HG02678 (cell line): ENCODE measurements around the gene HIRIP3.
A peak's percentile ranks its signal among the peaks of the same experiment; 100 is the strongest.
"Not testable (repeated sequence)": the region's sequence is repeated elsewhere in the genome, so short reads cannot be mapped to it uniquely, and the experiment has no call there.

ENCODE experiments used
- ATAC-seq: cut with Tn5 transposase; IDR thresholded peaks from one replicate; pipeline ENCODE4 v1.9.1; 2021; ENCODE audit warnings: mild to moderate bottlenecking, moderate library complexity; ENCODE audit not compliant: unreplicated experiment

The HIRIP3 gene

DNA sequence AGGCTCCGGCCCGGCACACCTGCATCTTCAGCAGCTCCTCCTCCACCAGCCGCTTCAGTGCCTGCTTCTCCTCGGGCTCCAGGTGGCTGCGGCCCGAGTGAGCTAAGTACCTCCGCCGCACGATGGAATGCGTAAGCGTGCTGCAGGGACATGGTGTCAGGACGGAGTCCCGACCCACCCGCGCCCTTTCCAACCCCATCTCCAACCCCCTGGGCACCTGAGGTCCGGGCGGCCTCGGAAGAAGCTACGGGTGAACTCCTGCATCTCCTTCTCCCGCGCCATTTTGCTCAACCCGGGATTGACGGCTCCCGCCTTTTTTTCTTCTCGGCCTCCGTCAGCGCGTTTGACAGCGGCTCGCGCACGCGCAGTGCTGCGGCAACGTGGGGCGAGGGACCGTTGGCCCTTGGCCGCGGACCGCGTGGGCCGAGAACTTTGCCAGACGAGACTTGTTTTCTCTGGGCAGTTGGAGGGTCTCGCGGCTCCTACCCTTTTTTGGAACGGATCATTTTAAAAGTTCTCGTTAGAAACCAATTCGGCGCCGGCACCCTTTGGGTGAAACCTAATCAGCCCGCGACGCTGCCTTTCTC, at the start of gene HIRIP3:
Gene HIRIP3, minus strand, starts transcription at position 294 of the 587 bp plus-strand sequence. Its CDS starts 12 bp downstream, at position 282.
- ATAC-seq: peak; percentile 59

GRCh38 chr16:30041841-30042240, 46.4 kb upstream of the HIRIP3 start:
- ATAC-seq: no peak

- ATAC-seq: not testable (repeated sequence)
Measured at GRCh38 chr16:30040690-30041089, 45.3 kb upstream of the HIRIP3 start.

DNA sequence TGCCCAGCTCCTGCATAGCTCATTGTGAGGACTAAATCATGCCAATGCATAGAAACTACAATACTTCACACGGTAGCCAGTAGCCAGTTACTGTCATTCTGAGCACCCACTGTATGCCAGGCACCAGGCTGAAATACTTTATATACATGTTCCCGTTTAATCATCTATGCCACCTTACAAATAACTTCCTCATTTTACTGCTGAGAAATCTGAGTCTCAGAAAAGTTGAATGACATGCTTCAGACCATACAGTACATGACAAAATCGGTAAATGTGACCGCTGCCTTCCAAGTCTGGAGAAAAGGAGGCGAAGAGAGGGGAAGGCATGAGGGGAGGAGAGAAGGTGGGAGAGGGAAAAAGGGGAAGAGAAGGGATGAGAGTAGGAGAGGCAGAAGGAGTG, 44.8 kb upstream of the HIRIP3 start:
- ATAC-seq: no peak

DNA sequence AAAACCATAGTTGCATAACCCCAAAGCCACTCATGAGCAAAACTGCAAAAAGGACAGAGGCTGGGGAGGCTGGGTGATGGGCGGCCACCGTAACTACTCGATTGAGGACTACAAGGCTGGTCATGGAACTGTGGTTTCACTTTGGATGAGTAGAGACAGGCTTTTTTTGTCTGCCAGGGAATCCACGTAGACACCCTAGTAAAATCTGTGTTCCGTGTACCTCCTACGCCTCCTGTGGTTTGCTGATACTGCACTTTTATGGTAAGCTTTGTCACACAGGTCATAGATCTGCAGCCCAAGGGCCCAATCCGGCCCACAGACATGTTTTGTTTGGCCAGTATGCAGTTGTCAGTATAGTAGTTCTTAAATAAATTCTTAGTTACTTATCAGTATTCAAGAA, 37.9 kb upstream of the HIRIP3 start:
- ATAC-seq: no peak

DNA sequence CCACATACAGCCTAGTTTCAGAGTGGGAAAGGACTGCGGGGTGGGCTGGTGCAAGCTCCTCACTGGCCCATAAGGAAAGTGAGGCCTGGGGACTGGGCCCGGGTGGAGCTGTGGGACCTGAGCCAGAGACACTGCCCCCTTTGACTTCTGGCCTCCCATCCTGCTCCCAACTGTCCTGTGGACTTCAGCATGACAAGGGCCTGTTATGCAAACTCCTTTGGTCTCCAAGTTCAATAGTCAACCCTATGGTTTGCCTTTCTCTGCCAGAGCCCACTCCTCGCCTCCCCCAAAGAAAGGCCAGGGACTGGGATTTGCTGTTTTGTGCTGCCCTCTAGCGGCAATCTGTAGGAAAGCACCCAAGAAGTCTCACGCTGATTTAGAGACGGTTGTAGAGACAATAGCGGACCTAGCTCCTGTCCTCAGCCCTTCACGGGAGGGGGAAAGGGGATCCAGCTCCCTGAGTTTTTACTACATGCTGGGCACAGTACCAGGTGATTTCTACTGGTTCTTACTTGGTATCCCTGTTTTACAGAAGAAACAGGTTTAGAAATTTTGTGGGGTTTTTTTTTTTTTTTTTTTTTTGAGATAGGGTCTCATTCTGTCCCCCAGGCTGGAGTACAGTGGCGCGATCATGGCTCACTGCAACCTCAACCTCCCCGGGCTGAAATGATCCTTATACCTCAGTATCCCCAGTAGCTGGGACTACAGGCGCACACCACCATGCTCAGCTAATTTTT, 36.8 kb upstream of the HIRIP3 start:
- ATAC-seq: no peak

- ATAC-seq: no peak
Measured at GRCh38 chr16:30031477-30031918, 36.1 kb upstream of the HIRIP3 start.

DNA sequence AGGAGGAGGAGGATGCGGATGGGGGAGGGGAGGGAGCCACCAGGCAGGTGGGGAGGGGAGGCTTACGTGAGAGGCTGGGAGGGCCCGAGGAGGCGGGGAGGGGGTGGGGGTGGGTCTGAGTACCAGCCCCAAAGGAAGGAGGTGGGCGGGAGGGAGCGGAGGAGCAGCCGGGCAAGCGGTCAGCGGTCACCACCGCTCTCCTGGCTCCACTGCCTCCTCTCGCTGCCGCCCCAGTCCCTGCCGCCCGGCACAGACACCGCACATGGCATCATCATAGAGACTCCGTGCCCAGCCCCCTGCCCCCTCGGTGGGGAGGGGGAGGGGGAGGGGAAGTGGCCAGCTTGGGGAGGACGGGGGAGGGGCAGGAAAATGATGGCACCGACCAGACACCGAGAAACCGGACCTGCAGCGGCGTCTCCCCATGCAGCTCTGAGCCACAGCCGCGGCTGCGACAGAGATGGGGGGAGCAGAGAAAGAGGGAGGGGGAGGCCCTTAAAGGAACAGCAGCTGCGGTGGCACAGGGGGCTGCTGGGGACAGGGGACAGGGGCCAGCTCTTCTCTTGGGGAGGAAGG, 35.5 kb upstream of the HIRIP3 start, which contains the start of gene TLCD3B:
Gene TLCD3B, minus strand, starts transcription at position 431 of the 573 bp plus-strand sequence. CDS start 744 bp downstream, outside the sequence.
- ATAC-seq: no peak

DNA sequence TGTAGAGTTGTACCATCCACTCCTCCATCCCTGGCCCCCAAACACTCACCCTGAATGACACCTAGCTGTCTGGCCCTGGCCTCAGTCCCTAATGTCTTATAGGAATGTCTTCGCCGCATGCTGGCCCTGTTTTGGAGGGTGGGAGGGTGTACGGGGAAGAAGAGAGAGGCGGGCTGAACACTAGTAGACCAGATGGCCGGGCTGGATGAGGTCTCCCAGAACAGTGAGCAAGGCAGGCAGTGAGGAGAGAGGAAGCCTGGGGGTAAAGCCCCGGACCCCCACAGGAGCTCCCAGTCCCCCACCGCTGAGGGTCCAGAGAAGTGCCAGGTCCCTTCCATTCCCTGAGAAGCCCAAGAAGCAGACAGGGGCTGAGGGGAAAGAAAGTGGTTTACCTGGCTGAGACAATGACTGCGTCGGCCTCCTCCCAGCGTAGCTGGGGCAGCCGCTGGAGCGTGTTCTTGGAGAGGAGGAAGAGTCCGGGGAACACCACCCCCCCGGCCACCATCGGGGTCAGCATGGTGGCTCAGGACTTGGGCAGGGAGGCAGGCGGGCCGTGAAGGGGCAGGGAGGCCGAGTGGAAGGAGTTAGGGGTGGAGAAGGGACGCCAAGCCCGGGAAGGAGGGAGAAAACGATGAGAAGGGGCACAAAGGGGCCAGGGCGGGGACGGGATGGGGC, 34.7 kb upstream of the HIRIP3 start:
- ATAC-seq: no peak

DNA sequence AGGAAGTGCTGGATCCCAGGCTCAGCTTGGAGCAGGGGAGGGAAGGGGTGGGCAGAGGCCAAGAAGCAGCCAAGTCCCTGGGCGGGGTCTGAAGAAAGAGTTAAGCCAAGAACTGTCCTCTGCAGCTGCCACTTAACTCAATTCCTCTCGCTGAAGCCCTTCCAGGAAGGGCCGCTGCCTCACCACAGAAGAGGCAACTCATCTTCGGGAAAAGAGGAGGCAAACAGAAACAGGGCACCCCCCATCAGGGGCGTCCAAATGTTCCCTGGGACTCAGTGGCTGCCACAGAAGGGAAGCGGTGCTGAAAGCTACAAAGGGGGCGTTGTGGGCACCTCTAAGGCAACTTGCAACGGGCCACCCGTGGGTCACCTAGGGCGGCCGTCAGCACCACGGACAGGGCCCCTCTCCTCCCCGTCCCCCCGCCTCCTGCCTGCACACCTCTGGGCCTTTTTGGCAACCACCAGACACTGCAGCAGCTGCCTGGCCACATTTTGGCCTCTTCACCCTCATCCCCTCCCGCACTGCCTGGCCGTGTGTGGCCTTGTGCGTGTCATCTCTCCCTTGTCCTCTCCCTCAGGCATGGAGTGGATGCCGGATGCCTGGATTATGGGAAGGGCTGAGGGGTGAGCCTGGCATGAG, 33.1 kb upstream of the HIRIP3 start:
- ATAC-seq: no peak

GRCh38 chr16:30027588-30028437, 32.4 kb upstream of the HIRIP3 start:
- ATAC-seq: no peak

- no peak for ATAC-seq
Measured at GRCh38 chr16:30026449-30026848, 31.0 kb upstream of the HIRIP3 start.

DNA sequence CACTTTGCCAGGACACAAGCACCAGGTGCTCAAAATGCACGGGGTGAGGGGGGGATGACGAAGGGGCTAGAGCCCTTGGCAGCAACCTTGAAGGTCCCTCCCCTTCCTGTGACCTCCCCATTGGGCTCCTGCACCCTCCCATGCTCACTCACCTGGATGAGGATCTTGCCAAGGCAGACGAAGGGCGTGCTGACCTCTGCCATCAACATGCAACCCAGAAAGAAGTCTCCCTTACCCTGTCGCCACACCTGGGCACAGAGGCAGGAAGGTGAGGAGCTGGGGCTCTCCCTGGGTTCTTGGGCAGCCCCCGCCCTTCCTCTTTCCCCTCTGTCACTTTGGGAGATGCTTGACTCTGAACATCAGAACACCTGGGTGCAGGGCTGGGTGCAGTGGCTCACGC, 30.2 kb upstream of the HIRIP3 start:
- no peak for ATAC-seq

GRCh38 chr16:30025156-30025555, 29.7 kb upstream of the HIRIP3 start:
- ATAC-seq: no peak

GRCh38 chr16:30024451-30024850, 29.0 kb upstream of the HIRIP3 start:
- no peak for ATAC-seq

GRCh38 chr16:30023586-30023985, 28.2 kb upstream of the HIRIP3 start:
- ATAC-seq: no peak

- no peak for ATAC-seq
Measured at GRCh38 chr16:30022887-30023286, 27.5 kb upstream of the HIRIP3 start, which contains the start of gene C16orf92. TSS of gene C16orf92 (plus strand) at chr16:30023198. CDS start at chr16:30023341, 143 bp downstream.

GRCh38 chr16:30018731-30019158, 23.3 kb upstream of the HIRIP3 start:
- no peak for ATAC-seq

DNA sequence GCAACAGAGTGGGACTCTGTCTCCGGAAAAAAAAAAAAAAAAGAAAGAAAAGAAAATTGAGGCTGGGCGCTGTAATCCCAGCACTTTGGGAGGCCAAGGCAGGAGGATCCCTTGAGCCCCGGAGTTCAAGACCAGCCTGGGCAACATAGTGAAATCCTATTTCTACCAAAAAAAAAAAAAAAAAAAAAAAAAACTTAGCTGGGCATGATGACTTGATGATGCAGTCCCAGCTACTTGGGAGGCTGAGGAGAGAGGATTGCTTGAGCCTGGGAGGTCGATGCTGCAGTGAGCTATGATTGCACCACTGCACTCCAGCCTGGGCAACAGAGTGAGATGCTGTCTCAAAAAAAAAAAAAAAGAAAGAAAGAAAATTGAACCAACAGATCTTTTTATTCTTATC, 22.5 kb upstream of the HIRIP3 start:
- not testable (repeated sequence) for ATAC-seq

- ATAC-seq: no peak
Measured at GRCh38 chr16:30017277-30017656, 21.9 kb upstream of the HIRIP3 start.
